GM23338 (cell line): ENCODE results near the gene BMP15. TPM values are rescaled to one million over a fixed set of nuclear protein-coding genes. Genes with fewer than 3 reads are reported as not detected.

ENCODE experiments used
- ATAC-seq: fragments of 200-7000 bp; cut with Tn5 transposase; 3 replicates; pipeline ENCODE4 v1.9.1; 2020
- DNase-seq: peaks from one replicate; pipeline ENCODE4 v3.0.0-alpha.2; 2015; ENCODE audit warnings: low spot score
- H2AFZ ChIP-seq: fragments of 200-600 bp; sonication (generic); 2 replicates; pipeline ENCODE4 v1.8.0; 2016; ENCODE audit warnings: antibody characterized with exemption, mild to moderate bottlenecking, moderate library complexity
- H3F3A ChIP-seq: fragments of 200-600 bp; sonication (generic); replicated peaks from 2 replicates; pipeline ENCODE4 v1.8.0; 2017; ENCODE audit warnings: antibody characterized with exemption, mixed run types, low read depth
- H3K27ac ChIP-seq: fragments of 200-600 bp; sonication (generic); 2 replicates; pipeline ENCODE4 v1.6.1; 2016; ENCODE audit warnings: low read depth
- H3K27me3 ChIP-seq: fragments of 200-600 bp; sonication (generic); 2 replicates; pipeline ENCODE4 v1.8.0; 2016; ENCODE audit warnings: mild to moderate bottlenecking, mixed run types, moderate library complexity; ENCODE audit not compliant: insufficient read depth
- H3K36me3 ChIP-seq: fragments of 200-600 bp; sonication (generic); 2 replicates; pipeline ENCODE4 v1.8.0; 2016; ENCODE audit warnings: mild to moderate bottlenecking; ENCODE audit not compliant: insufficient read depth
- H3K4me1 ChIP-seq: fragments of 200-600 bp; sonication (generic); 2 replicates; pipeline ENCODE4 v1.8.0; 2016; ENCODE audit warnings: mild to moderate bottlenecking, moderate library complexity; ENCODE audit not compliant: insufficient read depth
- H3K4me2 ChIP-seq: fragments of 200-600 bp; sonication (generic); 2 replicates; pipeline ENCODE4 v1.7.1; 2017; ENCODE audit warnings: mixed run types
- H3K4me3 ChIP-seq: fragments of 200-600 bp; sonication (generic); 2 replicates; pipeline ENCODE4 v1.6.1; 2016; ENCODE audit warnings: mixed run types
- H3K79me2 ChIP-seq: fragments of 200-600 bp; sonication (generic); replicated peaks from 2 replicates; pipeline ENCODE4 v1.8.0; 2017; ENCODE audit warnings: mild to moderate bottlenecking; ENCODE audit not compliant: insufficient read depth
- H3K9me2 ChIP-seq: fragments of 200-600 bp; sonication (generic); 2 replicates; pipeline ENCODE4 v1.8.0; 2017; ENCODE audit not compliant: insufficient read depth
- H4K20me1 ChIP-seq: fragments of 200-600 bp; sonication (generic); replicated peaks from 2 replicates; pipeline ENCODE4 v1.8.0; 2017; ENCODE audit warnings: mild to moderate bottlenecking; ENCODE audit not compliant: insufficient read depth
- H3K27ac Mint-ChIP-seq: 2 replicates; pipeline ENCODE4 v1.8.0; 2020; ENCODE audit warnings: inconsistent platforms, mild to moderate bottlenecking, moderate library complexity, mixed read lengths
- H3K27me3 Mint-ChIP-seq: 3 replicates; pipeline ENCODE4 v1.8.0; 2022; ENCODE audit warnings: low read depth, mild to moderate bottlenecking, moderate library complexity, mixed read lengths, inconsistent platforms; ENCODE audit not compliant: insufficient read depth, poor library complexity
- H3K36me3 Mint-ChIP-seq: 3 replicates; pipeline ENCODE4 v1.8.0; 2021; ENCODE audit warnings: low read depth, mild to moderate bottlenecking, inconsistent platforms, moderate library complexity, mixed read lengths
- H3K4me1 Mint-ChIP-seq: 3 replicates; pipeline ENCODE4 v1.8.0; 2020; ENCODE audit warnings: mild to moderate bottlenecking, inconsistent platforms, mixed read lengths
- H3K4me3 Mint-ChIP-seq: 3 replicates; pipeline ENCODE4 v1.8.0; 2021; ENCODE audit warnings: moderate library complexity, mild to moderate bottlenecking, inconsistent platforms, mixed read lengths
- H3K9me3 Mint-ChIP-seq: 3 replicates; pipeline ENCODE4 v1.8.0; 2020; ENCODE audit warnings: moderate library complexity, mild to moderate bottlenecking, inconsistent platforms, mixed read lengths
- CREB1 ChIP-seq: fragments of 250-450 bp; sonication (Bioruptor Pico); IDR thresholded peaks from 2 replicates; pipeline ENCODE4 v1.5.0; 2020; ENCODE audit warnings: low read depth, mild to moderate bottlenecking, moderate library complexity
- EZH2 ChIP-seq: fragments of 200-600 bp; sonication (generic); IDR thresholded peaks from one replicate; pipeline ENCODE4 v1.8.0; 2017; ENCODE audit warnings: antibody characterized with exemption, mild to moderate bottlenecking, low read depth; ENCODE audit not compliant: unreplicated experiment
- EZH2phosphoT487 ChIP-seq: fragments of 200-600 bp; sonication (generic); IDR thresholded peaks from one replicate; pipeline ENCODE4 v1.8.1; 2018; ENCODE audit warnings: antibody characterized with exemption; ENCODE audit not compliant: unreplicated experiment
- NANOG ChIP-seq: IDR thresholded peaks from 2 replicates; pipeline ENCODE4 v1.6.1; 2016; ENCODE audit warnings: antibody characterized with exemption, borderline replicate concordance
- STAT1 ChIP-seq: IDR thresholded peaks from one replicate; pipeline ENCODE4 v1.6.1; 2016; ENCODE audit warnings: antibody characterized with exemption; ENCODE audit not compliant: unreplicated experiment
- ZNF331 ChIP-seq: fragments of 250-450 bp; sonication (Bioruptor Pico); IDR thresholded peaks from 2 replicates; pipeline ENCODE4 v1.5.0; 2020; ENCODE audit warnings: low read depth, mild to moderate bottlenecking, moderate library complexity
- polyA plus RNA-seq: library from polyadenylated mRNA; unstranded; fragments of >200 nt; fragmentation: Nextera tagmentation; extraction: Ambion mirVana; gene quantifications from 2 replicates; pipeline ENCODE4 v1.2.1, GENCODE V29; 2016
- total RNA-seq: library from RNA; depleted of rRNA; stranded (reverse); fragments of >200 nt; shearing (Covaris generic); gene quantifications from 2 replicates; pipeline ENCODE4 v1.2.3, GENCODE V29; 2014
- TF ChIP-seq, protein P1 (sequence below), 2 experiments: fragments of 200-600 bp in 1 of 2; sonication (generic) in 1 of 2; conservative IDR thresholded peaks; 2 replicates each; pipeline versions ENCODE4 v1.5.1 to v1.6.1; 2016 to 2017; ENCODE audit warnings: antibody characterized with exemption in 2 of 2, low read depth in 2 of 2, mild to moderate bottlenecking in 2 of 2, moderate library complexity in 1 of 2
- TF ChIP-seq, protein P2 (sequence below): IDR thresholded peaks from one replicate; pipeline ENCODE4 v1.6.1; 2018; ENCODE audit warnings: antibody characterized with exemption; ENCODE audit not compliant: unreplicated experiment

BMP15 gene
- total and polyA plus RNA-seq, 2 experiments from 2014 or later: not detected

DNA sequence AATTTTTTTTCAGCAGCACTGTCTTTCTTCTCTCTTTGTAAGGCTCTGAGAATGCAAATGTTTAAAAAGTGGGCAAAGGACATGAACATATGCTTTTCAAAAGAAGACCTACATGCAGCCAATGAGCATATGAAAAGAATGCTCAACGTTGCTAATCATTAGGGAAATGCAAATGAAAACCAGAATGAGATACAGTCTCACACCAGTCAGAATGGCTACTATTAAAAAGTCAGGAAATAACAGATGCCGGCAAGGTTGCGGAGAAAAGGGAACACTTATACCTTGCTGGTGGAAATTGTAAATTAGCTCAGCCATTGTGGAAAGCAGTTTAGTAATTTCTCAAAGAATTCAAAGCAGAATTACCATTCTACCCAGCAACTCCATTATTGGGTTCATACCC lies 51.6 kb downstream of the BMP15 start:
- Histone ChIP-seq H3F3A (no peaks in the 10 kb centered on the region), H3K4me2 (peak overlapping the region; percentile 61; the same call in 1 of the 2 replicates), H3K4me1 (peaks cover 19% of the 10 kb centered on the region), H4K20me1 (no peaks in the 10 kb centered on the region), H3K36me3 (no peaks in the 10 kb centered on the region), H3K9me2 (no peaks in the 10 kb centered on the region), H2AFZ (no peak overlapping the region; the same call in 1 of the 2 replicates), H3K79me2 (no peaks in the 10 kb centered on the region), H3K4me3 (no peak overlapping the region; the same call in 1 of the 2 replicates), H3K27ac (peak overlapping the region; percentile 45; the same call in 1 of the 2 replicates), H3K27me3 (no peaks in the 10 kb centered on the region)
- TF ChIP-seq, protein P1, sequence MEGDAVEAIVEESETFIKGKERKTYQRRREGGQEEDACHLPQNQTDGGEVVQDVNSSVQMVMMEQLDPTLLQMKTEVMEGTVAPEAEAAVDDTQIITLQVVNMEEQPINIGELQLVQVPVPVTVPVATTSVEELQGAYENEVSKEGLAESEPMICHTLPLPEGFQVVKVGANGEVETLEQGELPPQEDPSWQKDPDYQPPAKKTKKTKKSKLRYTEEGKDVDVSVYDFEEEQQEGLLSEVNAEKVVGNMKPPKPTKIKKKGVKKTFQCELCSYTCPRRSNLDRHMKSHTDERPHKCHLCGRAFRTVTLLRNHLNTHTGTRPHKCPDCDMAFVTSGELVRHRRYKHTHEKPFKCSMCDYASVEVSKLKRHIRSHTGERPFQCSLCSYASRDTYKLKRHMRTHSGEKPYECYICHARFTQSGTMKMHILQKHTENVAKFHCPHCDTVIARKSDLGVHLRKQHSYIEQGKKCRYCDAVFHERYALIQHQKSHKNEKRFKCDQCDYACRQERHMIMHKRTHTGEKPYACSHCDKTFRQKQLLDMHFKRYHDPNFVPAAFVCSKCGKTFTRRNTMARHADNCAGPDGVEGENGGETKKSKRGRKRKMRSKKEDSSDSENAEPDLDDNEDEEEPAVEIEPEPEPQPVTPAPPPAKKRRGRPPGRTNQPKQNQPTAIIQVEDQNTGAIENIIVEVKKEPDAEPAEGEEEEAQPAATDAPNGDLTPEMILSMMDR (conservative IDR thresholded peaks at IDR 0.05; ENCODE audit: low read depth in 2 of 2): no peak
- TF ChIP-seq NANOG: peak; percentile 44; the same call in 1 of the 2 replicates
- Mint-ChIP-seq H3K27ac (peak overlapping the region; percentile 92), H3K4me3 (no peak overlapping the region), H3K9me3 (no peaks in the 10 kb centered on the region), H3K27me3 (no peaks in the 10 kb centered on the region), H3K4me1 (peaks cover 37% of the 10 kb centered on the region), H3K36me3 (no peaks in the 10 kb centered on the region)
- ATAC-seq (no peak), DNase-seq (no peak)

DNA sequence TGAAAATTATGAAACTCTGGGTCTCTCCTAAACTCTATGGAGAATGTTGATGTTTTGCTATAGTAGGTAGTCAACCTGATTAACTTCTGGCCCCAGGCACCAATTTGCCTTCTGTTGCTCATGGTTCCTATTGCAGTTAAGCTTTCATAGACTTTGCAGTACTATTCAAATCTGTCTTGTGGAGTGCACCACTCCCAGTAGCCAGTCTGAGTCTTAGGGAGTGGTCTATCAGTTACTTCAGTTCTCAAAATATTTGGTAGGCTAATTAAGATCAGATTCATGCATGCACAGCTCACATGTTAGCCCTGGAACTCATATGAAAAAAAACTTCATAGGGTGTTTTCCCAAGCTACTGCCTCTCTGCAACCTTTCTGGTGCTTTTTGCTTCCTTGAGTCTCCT lies 53.3 kb downstream of the BMP15 start:
- H3K4me3 ChIP-seq: no peak overlapping the region
- H2AFZ ChIP-seq: no peak overlapping the region
- no peak overlapping the region for H3K27ac ChIP-seq
- H3K4me2 ChIP-seq: no peak overlapping the region
- H3K9me2 ChIP-seq: no peaks in the 10 kb centered on the region
- H3K36me3 Mint-ChIP-seq: no peaks in the 10 kb centered on the region
- no peaks in the 10 kb centered on the region for H3F3A ChIP-seq
- peaks cover 25% of the 10 kb centered on the region for H3K4me1 ChIP-seq
- H3K27me3 ChIP-seq: no peaks in the 10 kb centered on the region
- H3K4me3 Mint-ChIP-seq: no peak overlapping the region
- ATAC-seq: no peak
- no peaks in the 10 kb centered on the region for H3K27me3 Mint-ChIP-seq
- DNase-seq: no peak
- no peaks in the 10 kb centered on the region for H3K36me3 ChIP-seq
- H4K20me1 ChIP-seq: no peaks in the 10 kb centered on the region
- no peak overlapping the region for H3K27ac Mint-ChIP-seq
- H3K9me3 Mint-ChIP-seq: no peaks in the 10 kb centered on the region
- H3K79me2 ChIP-seq: no peaks in the 10 kb centered on the region
- peaks cover 37% of the 10 kb centered on the region for H3K4me1 Mint-ChIP-seq
- no peak for TF ChIP-seq STAT1
- TF ChIP-seq EZH2: no peak
- TF ChIP-seq, protein P2, sequence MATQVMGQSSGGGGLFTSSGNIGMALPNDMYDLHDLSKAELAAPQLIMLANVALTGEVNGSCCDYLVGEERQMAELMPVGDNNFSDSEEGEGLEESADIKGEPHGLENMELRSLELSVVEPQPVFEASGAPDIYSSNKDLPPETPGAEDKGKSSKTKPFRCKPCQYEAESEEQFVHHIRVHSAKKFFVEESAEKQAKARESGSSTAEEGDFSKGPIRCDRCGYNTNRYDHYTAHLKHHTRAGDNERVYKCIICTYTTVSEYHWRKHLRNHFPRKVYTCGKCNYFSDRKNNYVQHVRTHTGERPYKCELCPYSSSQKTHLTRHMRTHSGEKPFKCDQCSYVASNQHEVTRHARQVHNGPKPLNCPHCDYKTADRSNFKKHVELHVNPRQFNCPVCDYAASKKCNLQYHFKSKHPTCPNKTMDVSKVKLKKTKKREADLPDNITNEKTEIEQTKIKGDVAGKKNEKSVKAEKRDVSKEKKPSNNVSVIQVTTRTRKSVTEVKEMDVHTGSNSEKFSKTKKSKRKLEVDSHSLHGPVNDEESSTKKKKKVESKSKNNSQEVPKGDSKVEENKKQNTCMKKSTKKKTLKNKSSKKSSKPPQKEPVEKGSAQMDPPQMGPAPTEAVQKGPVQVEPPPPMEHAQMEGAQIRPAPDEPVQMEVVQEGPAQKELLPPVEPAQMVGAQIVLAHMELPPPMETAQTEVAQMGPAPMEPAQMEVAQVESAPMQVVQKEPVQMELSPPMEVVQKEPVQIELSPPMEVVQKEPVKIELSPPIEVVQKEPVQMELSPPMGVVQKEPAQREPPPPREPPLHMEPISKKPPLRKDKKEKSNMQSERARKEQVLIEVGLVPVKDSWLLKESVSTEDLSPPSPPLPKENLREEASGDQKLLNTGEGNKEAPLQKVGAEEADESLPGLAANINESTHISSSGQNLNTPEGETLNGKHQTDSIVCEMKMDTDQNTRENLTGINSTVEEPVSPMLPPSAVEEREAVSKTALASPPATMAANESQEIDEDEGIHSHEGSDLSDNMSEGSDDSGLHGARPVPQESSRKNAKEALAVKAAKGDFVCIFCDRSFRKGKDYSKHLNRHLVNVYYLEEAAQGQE: no peak
- no peak for TF ChIP-seq EZH2phosphoT487
- TF ChIP-seq CREB1 (CRISPR knock-in tag): no peak
- no peak for TF ChIP-seq ZNF331 (CRISPR knock-in tag)
- TF ChIP-seq, protein P1 (conservative IDR thresholded peaks at IDR 0.05; ENCODE audit: low read depth in 2 of 2): no peak
